Testis (tissue), 3 donors: ENCODE results near the gene MYL10. TPM values are rescaled to one million over a fixed set of nuclear protein-coding genes. Genes with fewer than 3 reads are reported as not detected.

ENCODE experiments used
- DNase-seq: peaks from one replicate; pipeline ENCODE4 v3.0.0-alpha.2; 2019
- H3K27ac ChIP-seq, 2 donors: fragments of 200-600 bp; sonication (generic); one replicate each; pipeline ENCODE4 v1.5.1; 2019
- H3K27me3 ChIP-seq: fragments of 200-600 bp; sonication (generic); one replicate; pipeline ENCODE4 v1.5.1; 2019
- H3K36me3 ChIP-seq: fragments of 200-600 bp; sonication (generic); one replicate; pipeline ENCODE4 v1.5.1; 2017; ENCODE audit warnings: low read depth; ENCODE audit errors: missing control alignments
- H3K4me1 ChIP-seq: fragments of 200-600 bp; sonication (generic); one replicate; pipeline ENCODE4 v1.5.1; 2019
- H3K4me3 ChIP-seq, 2 donors: fragments of 200-600 bp; sonication (generic); one replicate each; pipeline ENCODE4 v1.5.1; 2017 to 2019
- H3K9me3 ChIP-seq: fragments of 200-600 bp; sonication (generic); one replicate; pipeline ENCODE4 v1.5.1; 2017
- CTCF ChIP-seq, 3 experiments: fragments of 450-650 bp in 2 of 3; fragments of 200-600 bp in 1 of 3; sonication (generic) in 1 of 3; IDR thresholded peaks; one replicate each; pipeline ENCODE4 v1.5.1; 2016 to 2019; ENCODE audit warnings: antibody characterized with exemption in 3 of 3, mild to moderate bottlenecking in 2 of 3, moderate library complexity in 1 of 3
- POLR2A ChIP-seq: fragments of 450-650 bp; IDR thresholded peaks from one replicate; pipeline ENCODE4 v1.6.1; 2017; ENCODE audit warnings: antibody characterized with exemption, mild to moderate bottlenecking, moderate library complexity
- WGBS, 2 donors: methylation state at CpG; one replicate each; pipeline ENCODE4 v1.1.5; 2018; 5-methylcytosine and 5-hydroxymethylcytosine counted together
- intact Hi-C: fragments of 100-400 bp; cut with DNase I; formaldehyde crosslinking; loops from one replicate; pipeline ENCODE4 v1.15.1; 2023; ENCODE audit warnings: low total_unique reads
- polyA plus RNA-seq: library from polyadenylated mRNA; stranded (reverse); fragments of 350-450 nt; fragmentation: Illumina TruSeq; extraction: RNeasy Lipid Tissue Mini Kit (QIAGEN cat#74804); gene quantifications from one replicate; pipeline ENCODE4 v1.2.3, GENCODE V29; 2014; ENCODE audit warnings: low read depth, low replicate concordance; ENCODE audit not compliant: insufficient read depth
- total RNA-seq, 2 donors: library from RNA; depleted of rRNA; stranded (reverse); fragments of >200 nt; gene quantifications; one replicate each; pipeline ENCODE4 v1.2.3, GENCODE V29; 2016

MYL10 gene
- total and polyA plus RNA-seq, 3 donors from 2014 or later = not detected

GRCh38 chr7:101618207-101618839 lies 10.8 kb downstream of the MYL10 start:
- Histone ChIP-seq H3K4me1 (peaks cover 11% of the 10 kb centered on the region), H3K27ac (no peak overlapping the region), H3K9me3 (no peaks in the 10 kb centered on the region), H3K4me3 (no peak overlapping the region), H3K27me3 (no peaks in the 10 kb centered on the region), H3K36me3 (no peaks in the 10 kb centered on the region)
- DNase-seq = no peak
- 59 to 69% methylated on average over 20 of the region's 20 CpGs for WGBS, 2 donors
- intact Hi-C loops = no loop called here
- TF ChIP-seq POLR2A (no peak), CTCF (IDR thresholded peaks at IDR 0.05) (no peak)

GRCh38 chr7:101617451-101618206 lies 11.5 kb downstream of the MYL10 start:
- H3K36me3 ChIP-seq = no peaks in the 10 kb centered on the region
- no peak overlapping the region for H3K4me3 ChIP-seq
- TF ChIP-seq CTCF (IDR thresholded peaks at IDR 0.05) (no peak), POLR2A (no peak)
- no peaks in the 10 kb centered on the region for H3K27me3 ChIP-seq
- DNase-seq = no peak
- peaks cover 5% of the 10 kb centered on the region for H3K4me1 ChIP-seq
- no peak overlapping the region for H3K27ac ChIP-seq
- no peaks in the 10 kb centered on the region for H3K9me3 ChIP-seq
- intact Hi-C loops = no loop called here
- WGBS, 2 donors = 77 to 81% methylated on average over 4 of the region's 4 CpGs

- Histone ChIP-seq H3K4me3 (no peak overlapping the region), H3K27me3 (no peaks in the 10 kb centered on the region), H3K9me3 (no peaks in the 10 kb centered on the region), H3K4me1 (peaks cover 5% of the 10 kb centered on the region), H3K36me3 (no peaks in the 10 kb centered on the region), H3K27ac (no peak overlapping the region)
- TF ChIP-seq POLR2A (no peak), CTCF (IDR thresholded peaks at IDR 0.05) (no peak)
- DNase-seq = no peak
- intact Hi-C loops = no loop called here
- 81 to 92% methylated on average over 8 of the region's 8 CpGs for WGBS, 2 donors
Measured at GRCh38 chr7:101615446-101615845, 13.7 kb downstream of the MYL10 start.

GRCh38 chr7:101614939-101615302 lies 14.2 kb downstream of the MYL10 start:
- Histone ChIP-seq H3K4me1 (peaks cover 5% of the 10 kb centered on the region), H3K27ac (no peak overlapping the region), H3K9me3 (no peaks in the 10 kb centered on the region), H3K36me3 (no peaks in the 10 kb centered on the region), H3K27me3 (no peaks in the 10 kb centered on the region), H3K4me3 (no peak overlapping the region)
- no peak for TF ChIP-seq CTCF (IDR thresholded peaks at IDR 0.05)
- TF ChIP-seq POLR2A = no peak
- intact Hi-C loops = no loop called here
- DNase-seq = no peak
- 70 to 72% methylated on average over 6 to 9 of the region's 9 CpGs for WGBS, 2 donors
